Fibroblast of lung (primary cell): Measurements from ENCODE around the gene MFAP4. TPM values are rescaled to one million over a fixed set of nuclear protein-coding genes. Genes with fewer than 3 reads are reported as not detected.
A peak's percentile ranks its signal among the peaks of the same experiment; 100 is the strongest.

Source experiments
- DNase-seq, 2 donors: peaks; one replicate each; pipeline versions ENCODE4 v3.0.0 to v3.0.0-alpha.2; 2010; ENCODE audit warnings: low read depth in 2 of 2
- H2AFZ ChIP-seq: 2 replicates; pipeline ENCODE4 v1.5.1; 2012; ENCODE audit warnings: low read length, control low read depth, inconsistent platforms
- H3K27ac ChIP-seq: 2 replicates; pipeline ENCODE4 v1.5.1; 2011; ENCODE audit warnings: low read length, control low read depth; ENCODE audit not compliant: insufficient read depth
- H3K27me3 ChIP-seq: 2 replicates; pipeline ENCODE4 v1.5.1; 2011; ENCODE audit warnings: mild to moderate bottlenecking, low read length; ENCODE audit not compliant: control insufficient read depth, insufficient read depth
- H3K36me3 ChIP-seq: 2 replicates; pipeline ENCODE4 v1.5.1; 2011; ENCODE audit warnings: low read length; ENCODE audit not compliant: control insufficient read depth, insufficient read depth
- H3K4me1 ChIP-seq: 2 replicates; pipeline ENCODE4 v1.5.1; 2011; ENCODE audit warnings: low read length; ENCODE audit not compliant: control insufficient read depth, insufficient read depth; ENCODE audit errors: extremely low read depth
- H3K4me2 ChIP-seq: 2 replicates; pipeline ENCODE4 v1.5.1; 2011; ENCODE audit warnings: low read length, control low read depth; ENCODE audit not compliant: insufficient read depth; ENCODE audit errors: extremely low read depth
- H3K4me3 ChIP-seq, 4 experiments: fragments of 200-600 bp in 1 of 4; sonication (generic) in 1 of 4; replicated peaks in 1 of 4; 2 replicates each; pipeline ENCODE4 v1.5.1; 2011 to 2016; ENCODE audit warnings: low read length in 4 of 4, low read depth in 3 of 4, mild to moderate bottlenecking in 3 of 4, control low read depth in 2 of 4, inconsistent platforms in 1 of 4, mixed read lengths in 1 of 4; ENCODE audit not compliant: insufficient read depth in 1 of 4; ENCODE audit errors: control extremely low read depth in 1 of 4
- H3K79me2 ChIP-seq: 2 replicates; pipeline ENCODE4 v1.5.1; 2012; ENCODE audit warnings: mild to moderate bottlenecking, low read length, inconsistent platforms; ENCODE audit not compliant: control insufficient read depth, insufficient read depth
- H3K9ac ChIP-seq: 2 replicates; pipeline ENCODE4 v1.5.1; 2011; ENCODE audit warnings: mild to moderate bottlenecking, low read length, control low read depth; ENCODE audit not compliant: insufficient read depth
- H3K9me3 ChIP-seq: 2 replicates; pipeline ENCODE4 v1.5.1; 2012; ENCODE audit warnings: low read depth, low read length; ENCODE audit not compliant: control insufficient read depth, insufficient read depth
- H4K20me1 ChIP-seq: 2 replicates; pipeline ENCODE4 v1.5.1; 2011; ENCODE audit warnings: low read length; ENCODE audit not compliant: control insufficient read depth, insufficient read depth; ENCODE audit errors: extremely low read depth
- CTCF ChIP-seq, 2 donors: IDR thresholded peaks in 1 of 2; conservative IDR thresholded peaks in 1 of 2; 1 replicate in 1 of 2; 2 replicates in 1 of 2; pipeline ENCODE4 v1.5.1; 2011 to 2012; ENCODE audit warnings: low read length in 2 of 2, control low read depth in 1 of 2, inconsistent platforms in 1 of 2, low read depth in 1 of 2, mild to moderate bottlenecking in 1 of 2
- EZH2 ChIP-seq: IDR thresholded peaks from 2 replicates; pipeline ENCODE4 v1.5.1; 2012; ENCODE audit warnings: low read length, control low read depth, mild to moderate bottlenecking; ENCODE audit errors: missing control alignments
- polyA plus RNA-seq, 2 donors: library from polyadenylated mRNA; depleted of rRNA in 1 of 2; stranded (reverse) in 1 of 2; unstranded in 1 of 2; fragments of >200 nt; gene quantifications; 2 replicates each; pipeline ENCODE4 v1.2.1, GENCODE V29; 2011 to 2012; ENCODE audit warnings: missing spikeins in 1 of 2
- total RNA-seq: library from RNA; depleted of rRNA; stranded (reverse); fragments of >200 nt; gene quantifications from 2 replicates; pipeline ENCODE4 v1.2.1, GENCODE V29; 2014

Gene MFAP4
- total and polyA plus RNA-seq, 2 donors (not counting 1 experiment from before 2014, with no cell fraction given) = 53.3 to 81.3 TPM

- no peaks in the 10 kb centered on the region for H3K27me3 ChIP-seq
- H3K4me2 ChIP-seq = no peak overlapping the region
- no peaks in the 10 kb centered on the region for H4K20me1 ChIP-seq
- no peak overlapping the region for H3K27ac ChIP-seq
- no peaks in the 10 kb centered on the region for H3K36me3 ChIP-seq
- no peaks in the 10 kb centered on the region for H3K9me3 ChIP-seq
- peaks cover 5% of the 10 kb centered on the region for H3K4me1 ChIP-seq
- no peak overlapping the region for H3K4me3 ChIP-seq
- peak in 1 of 2 donors; percentile 23 for DNase-seq
- TF ChIP-seq CTCF (conservative IDR thresholded peaks at IDR 0.05 in 1 of 2, IDR thresholded peaks at IDR 0.05 in 1 of 2; ENCODE audit: low read depth in 1 of 2, low read length in 2 of 2) (no peak), EZH2 (no peak)
- no peak overlapping the region for H3K9ac ChIP-seq
- H3K79me2 ChIP-seq = no peaks in the 10 kb centered on the region
- no peak overlapping the region for H2AFZ ChIP-seq
Measured at GRCh38 chr17:19368229-19368628, 18.8 kb downstream of the MFAP4 start.

DNA sequence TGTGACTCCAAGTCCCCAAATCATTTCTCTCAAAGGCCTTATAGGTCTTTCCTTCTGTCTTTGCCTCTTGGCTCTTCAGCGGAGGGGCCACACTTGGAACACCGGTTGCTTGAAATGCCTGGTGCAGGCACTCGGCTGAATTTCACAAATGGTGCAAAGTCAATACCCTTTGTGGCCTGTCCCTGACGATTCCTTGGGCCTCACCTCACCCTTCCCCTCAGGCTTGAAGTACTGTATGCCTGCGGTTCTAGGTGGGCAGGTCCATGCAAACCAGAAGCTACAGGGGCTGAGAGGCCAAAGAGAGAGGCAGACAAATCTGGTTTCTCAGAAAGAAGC, 20.4 kb downstream of the MFAP4 start:
- no peak overlapping the region for H2AFZ ChIP-seq

GRCh38 chr17:19365833-19366636, 21.0 kb downstream of the MFAP4 start:
- no peaks in the 10 kb centered on the region for H3K79me2 ChIP-seq
- H3K9me3 ChIP-seq = no peaks in the 10 kb centered on the region
- no peak overlapping the region for H3K9ac ChIP-seq
- no peak for TF ChIP-seq EZH2
- TF ChIP-seq CTCF (conservative IDR thresholded peaks at IDR 0.05 in 1 of 2, IDR thresholded peaks at IDR 0.05 in 1 of 2; ENCODE audit: low read depth in 1 of 2, low read length in 2 of 2) = no peak
- H2AFZ ChIP-seq = no peak overlapping the region
- H3K4me3 ChIP-seq = no peak overlapping the region
- H3K36me3 ChIP-seq = no peaks in the 10 kb centered on the region
- H4K20me1 ChIP-seq = no peaks in the 10 kb centered on the region
- no peaks in the 10 kb centered on the region for H3K27me3 ChIP-seq
- peaks cover 17% of the 10 kb centered on the region for H3K4me1 ChIP-seq
- no peak overlapping the region for H3K4me2 ChIP-seq
- no peak for DNase-seq
- H3K27ac ChIP-seq = no peak overlapping the region

More for the DNA sequence above, 20.4 kb downstream of the MFAP4 start:
- H4K20me1 ChIP-seq = no peaks in the 10 kb centered on the region
- no peak overlapping the region for H3K4me3 ChIP-seq
- TF ChIP-seq EZH2 = no peak
- TF ChIP-seq CTCF (conservative IDR thresholded peaks at IDR 0.05 in 1 of 2, IDR thresholded peaks at IDR 0.05 in 1 of 2; ENCODE audit: low read depth in 1 of 2, low read length in 2 of 2) = no peak
- no peaks in the 10 kb centered on the region for H3K79me2 ChIP-seq
- H3K4me2 ChIP-seq = no peak overlapping the region
- no peak overlapping the region for H3K9ac ChIP-seq
- H3K4me1 ChIP-seq = peaks cover 13% of the 10 kb centered on the region
- DNase-seq = no peak
- H3K27ac ChIP-seq = no peak overlapping the region
- H3K27me3 ChIP-seq = no peaks in the 10 kb centered on the region
- no peaks in the 10 kb centered on the region for H3K9me3 ChIP-seq
- no peaks in the 10 kb centered on the region for H3K36me3 ChIP-seq
